ENCODE measurements around the gene OR56A5.

DNA sequence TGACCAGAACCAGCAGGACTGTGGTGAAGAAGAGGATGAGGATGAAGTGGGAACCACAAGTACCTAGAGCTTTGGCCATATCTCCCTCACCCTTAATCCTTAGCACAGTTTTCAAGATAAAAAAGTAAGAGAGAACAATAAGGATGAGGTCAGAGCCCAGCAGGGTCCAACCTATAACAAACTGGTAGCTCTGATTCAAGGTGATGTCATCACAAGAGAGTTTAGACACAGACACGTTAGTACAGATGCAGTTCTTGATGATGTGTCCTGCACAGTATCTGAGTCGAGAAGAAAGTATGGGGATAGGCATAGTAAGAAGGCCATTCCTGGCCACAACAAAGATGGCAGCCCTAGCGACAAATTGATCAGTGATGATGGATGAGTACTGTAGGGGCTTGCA, 586 bp downstream of the OR56A5 start:
- no peak for TF ChIP-seq EP300 (IDR thresholded peaks at IDR 0.05)
- TF ChIP-seq, protein P1, sequence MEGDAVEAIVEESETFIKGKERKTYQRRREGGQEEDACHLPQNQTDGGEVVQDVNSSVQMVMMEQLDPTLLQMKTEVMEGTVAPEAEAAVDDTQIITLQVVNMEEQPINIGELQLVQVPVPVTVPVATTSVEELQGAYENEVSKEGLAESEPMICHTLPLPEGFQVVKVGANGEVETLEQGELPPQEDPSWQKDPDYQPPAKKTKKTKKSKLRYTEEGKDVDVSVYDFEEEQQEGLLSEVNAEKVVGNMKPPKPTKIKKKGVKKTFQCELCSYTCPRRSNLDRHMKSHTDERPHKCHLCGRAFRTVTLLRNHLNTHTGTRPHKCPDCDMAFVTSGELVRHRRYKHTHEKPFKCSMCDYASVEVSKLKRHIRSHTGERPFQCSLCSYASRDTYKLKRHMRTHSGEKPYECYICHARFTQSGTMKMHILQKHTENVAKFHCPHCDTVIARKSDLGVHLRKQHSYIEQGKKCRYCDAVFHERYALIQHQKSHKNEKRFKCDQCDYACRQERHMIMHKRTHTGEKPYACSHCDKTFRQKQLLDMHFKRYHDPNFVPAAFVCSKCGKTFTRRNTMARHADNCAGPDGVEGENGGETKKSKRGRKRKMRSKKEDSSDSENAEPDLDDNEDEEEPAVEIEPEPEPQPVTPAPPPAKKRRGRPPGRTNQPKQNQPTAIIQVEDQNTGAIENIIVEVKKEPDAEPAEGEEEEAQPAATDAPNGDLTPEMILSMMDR (IDR thresholded peaks at IDR 0.05) = no peak
